ENCODE data around the gene ABCA8. TPM values are rescaled to one million over a fixed set of nuclear protein-coding genes. Genes with fewer than 3 reads are reported as not detected.

Gene ABCA8
- total and polyA plus RNA-seq, 8 donors = 0.88 to 9.8 (median 2.9) TPM

GRCh38 chr17:68941761-68942160 lies 13.4 kb downstream of the ABCA8 start:
- Histone ChIP-seq H3K4me1 (no peaks in the 10 kb centered on the region), H3K36me3 (no peaks in the 10 kb centered on the region), H3K27me3 (no peaks in the 10 kb centered on the region), H3K4me3 (no peak overlapping the region), H3K9me3 (no peaks in the 10 kb centered on the region), H3K27ac (no peak overlapping the region)
- ATAC-seq (no peak), FAIRE-seq (no peak), DNase-seq (no peak)
- intact Hi-C loops (cut with DNase I) = no loop called here
- 59 to 66% methylated on average over 6 of the region's 6 CpGs for WGBS, 2 donors
- TF ChIP-seq, protein P1, sequence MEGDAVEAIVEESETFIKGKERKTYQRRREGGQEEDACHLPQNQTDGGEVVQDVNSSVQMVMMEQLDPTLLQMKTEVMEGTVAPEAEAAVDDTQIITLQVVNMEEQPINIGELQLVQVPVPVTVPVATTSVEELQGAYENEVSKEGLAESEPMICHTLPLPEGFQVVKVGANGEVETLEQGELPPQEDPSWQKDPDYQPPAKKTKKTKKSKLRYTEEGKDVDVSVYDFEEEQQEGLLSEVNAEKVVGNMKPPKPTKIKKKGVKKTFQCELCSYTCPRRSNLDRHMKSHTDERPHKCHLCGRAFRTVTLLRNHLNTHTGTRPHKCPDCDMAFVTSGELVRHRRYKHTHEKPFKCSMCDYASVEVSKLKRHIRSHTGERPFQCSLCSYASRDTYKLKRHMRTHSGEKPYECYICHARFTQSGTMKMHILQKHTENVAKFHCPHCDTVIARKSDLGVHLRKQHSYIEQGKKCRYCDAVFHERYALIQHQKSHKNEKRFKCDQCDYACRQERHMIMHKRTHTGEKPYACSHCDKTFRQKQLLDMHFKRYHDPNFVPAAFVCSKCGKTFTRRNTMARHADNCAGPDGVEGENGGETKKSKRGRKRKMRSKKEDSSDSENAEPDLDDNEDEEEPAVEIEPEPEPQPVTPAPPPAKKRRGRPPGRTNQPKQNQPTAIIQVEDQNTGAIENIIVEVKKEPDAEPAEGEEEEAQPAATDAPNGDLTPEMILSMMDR (IDR thresholded peaks at IDR 0.05) = no peak

- WGBS, 2 donors = 63 to 75% methylated on average over 3 of the region's 3 CpGs
- Histone ChIP-seq H3K27ac (no peak overlapping the region), H3K4me1 (no peaks in the 10 kb centered on the region), H3K27me3 (no peaks in the 10 kb centered on the region), H3K4me3 (no peak overlapping the region), H3K9me3 (no peaks in the 10 kb centered on the region), H3K36me3 (no peaks in the 10 kb centered on the region)
- TF ChIP-seq, protein P1 (IDR thresholded peaks at IDR 0.05) = no peak
- intact Hi-C loops (cut with DNase I) = no loop called here
- FAIRE-seq (no peak), ATAC-seq (no peak), DNase-seq (no peak)
Observed at GRCh38 chr17:68939195-68939594, 16.0 kb downstream of the ABCA8 start.

DNA sequence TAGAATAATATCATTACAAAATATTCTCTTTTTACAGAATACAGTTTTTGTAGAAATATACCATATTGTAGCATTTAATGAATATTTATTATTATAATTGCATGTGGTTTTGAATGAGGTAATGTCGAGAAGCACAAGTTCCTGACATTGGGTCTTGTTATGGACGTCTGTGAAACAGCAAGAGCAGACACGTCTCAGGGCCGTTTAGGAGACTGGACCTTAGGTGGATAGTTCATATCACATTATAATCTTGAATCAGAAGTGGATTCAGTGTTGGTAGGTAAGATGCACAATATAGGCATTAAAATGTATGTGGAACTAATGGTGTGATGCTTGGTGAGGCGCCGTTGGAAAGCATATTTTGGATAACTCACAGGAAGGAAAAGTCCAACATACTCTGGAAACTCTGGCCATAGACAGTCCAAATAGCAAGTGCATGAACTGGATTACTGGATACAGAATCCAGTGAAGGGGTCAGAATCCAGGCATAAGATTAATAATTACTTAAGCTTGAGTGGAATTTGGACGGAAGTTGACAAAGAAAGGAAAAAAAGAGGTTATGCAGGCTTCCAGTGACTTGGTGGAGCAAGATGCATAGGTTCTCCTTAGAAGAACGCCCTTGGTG lies 17.2 kb downstream of the ABCA8 start:
- H3K27ac ChIP-seq = no peak overlapping the region
- DNase-seq = no peak

GRCh38 chr17:68927516-68927915 lies 27.7 kb downstream of the ABCA8 start:
- WGBS, 2 donors = 74 to 79% methylated on average over 4 of the region's 4 CpGs
- no peak for FAIRE-seq
- intact Hi-C loops (cut with DNase I) = no loop called here
- H3K4me3 ChIP-seq = no peak overlapping the region
- ATAC-seq = no peak
- TF ChIP-seq, protein P1 (IDR thresholded peaks at IDR 0.05) = no peak
- no peak for DNase-seq
- no peaks in the 10 kb centered on the region for H3K27me3 ChIP-seq
- H3K36me3 ChIP-seq = no peaks in the 10 kb centered on the region
- no peaks in the 10 kb centered on the region for H3K9me3 ChIP-seq
- no peaks in the 10 kb centered on the region for H3K4me1 ChIP-seq
- H3K27ac ChIP-seq = no peak overlapping the region

More for the DNA sequence above, 17.2 kb downstream of the ABCA8 start:
- Histone ChIP-seq H3K4me1 (no peaks in the 10 kb centered on the region), H3K4me3 (no peak overlapping the region), H3K36me3 (no peaks in the 10 kb centered on the region), H3K9me3 (no peaks in the 10 kb centered on the region), H3K27me3 (no peaks in the 10 kb centered on the region)
- intact Hi-C loops (cut with DNase I) = no loop called here
- FAIRE-seq (no peak), ATAC-seq (no peak)
- 69 to 78% methylated on average over 8 of the region's 8 CpGs for WGBS, 2 donors
- TF ChIP-seq, protein P1 (IDR thresholded peaks at IDR 0.05) = no peak

Data from pancreas (tissue), 10 donors.